GM13976 (cell line): Measurements from ENCODE around the gene KSR1.
"Not testable (repeated sequence)": the region's sequence is repeated elsewhere in the genome, so short reads cannot be mapped to it uniquely, and the experiment has no call there.

Experiments used
- DNase-seq: peaks from one replicate; pipeline ENCODE4 v3.0.0; 2012; ENCODE audit warnings: low spot score
- in situ Hi-C: fragments of 300-500 bp; cut with MboI; formaldehyde crosslinking; loops from one replicate; pipeline ENCODE4 v1.12.0; 2022; ENCODE audit warnings: low sequenced_read_pairs, mixed read lengths, inconsistent platforms; ENCODE audit not compliant: unreplicated experiment
- TF ChIP-seq, protein P1 (sequence below): IDR thresholded peaks from 2 replicates; pipeline ENCODE4 v1.5.1; 2012; ENCODE audit warnings: borderline replicate concordance, mild to moderate bottlenecking; ENCODE audit not compliant: insufficient read depth; ENCODE audit errors: extremely low read depth, missing control alignments, control extremely low read depth

Gene KSR1

DNA sequence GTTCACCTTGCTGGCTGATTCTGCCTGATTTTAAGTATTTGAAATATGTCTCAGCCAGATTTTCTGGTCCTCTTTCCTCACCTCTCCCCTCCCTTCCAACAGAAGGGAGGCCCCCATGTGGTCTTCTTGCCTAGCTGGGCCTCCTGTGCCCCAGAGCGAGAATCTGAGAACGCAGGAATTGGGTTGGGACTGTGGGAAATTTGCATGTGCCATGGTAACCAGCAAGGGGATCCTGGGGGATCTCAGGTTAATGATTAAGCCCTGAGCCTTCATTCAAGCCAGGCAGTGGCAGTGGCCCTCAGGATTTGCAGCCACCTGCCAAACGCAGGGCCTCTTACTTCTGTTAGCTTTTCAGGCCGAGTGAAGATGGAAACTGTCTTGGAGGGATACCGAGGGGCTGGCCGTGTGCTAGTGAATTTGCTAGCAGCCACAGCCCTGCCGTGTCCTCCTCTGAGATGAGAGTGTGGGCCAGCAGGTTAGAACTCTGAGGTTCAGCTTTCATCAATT, 40.2 kb downstream of the KSR1 start:
- in situ Hi-C loops, result loop anchor here (10.0 kb wide), 2 partner anchors 58 to 102 kb away; no protein-coding TSS in a partner anchor
- TF ChIP-seq, protein P1, sequence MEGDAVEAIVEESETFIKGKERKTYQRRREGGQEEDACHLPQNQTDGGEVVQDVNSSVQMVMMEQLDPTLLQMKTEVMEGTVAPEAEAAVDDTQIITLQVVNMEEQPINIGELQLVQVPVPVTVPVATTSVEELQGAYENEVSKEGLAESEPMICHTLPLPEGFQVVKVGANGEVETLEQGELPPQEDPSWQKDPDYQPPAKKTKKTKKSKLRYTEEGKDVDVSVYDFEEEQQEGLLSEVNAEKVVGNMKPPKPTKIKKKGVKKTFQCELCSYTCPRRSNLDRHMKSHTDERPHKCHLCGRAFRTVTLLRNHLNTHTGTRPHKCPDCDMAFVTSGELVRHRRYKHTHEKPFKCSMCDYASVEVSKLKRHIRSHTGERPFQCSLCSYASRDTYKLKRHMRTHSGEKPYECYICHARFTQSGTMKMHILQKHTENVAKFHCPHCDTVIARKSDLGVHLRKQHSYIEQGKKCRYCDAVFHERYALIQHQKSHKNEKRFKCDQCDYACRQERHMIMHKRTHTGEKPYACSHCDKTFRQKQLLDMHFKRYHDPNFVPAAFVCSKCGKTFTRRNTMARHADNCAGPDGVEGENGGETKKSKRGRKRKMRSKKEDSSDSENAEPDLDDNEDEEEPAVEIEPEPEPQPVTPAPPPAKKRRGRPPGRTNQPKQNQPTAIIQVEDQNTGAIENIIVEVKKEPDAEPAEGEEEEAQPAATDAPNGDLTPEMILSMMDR, result no peak
- no peak for DNase-seq

DNA sequence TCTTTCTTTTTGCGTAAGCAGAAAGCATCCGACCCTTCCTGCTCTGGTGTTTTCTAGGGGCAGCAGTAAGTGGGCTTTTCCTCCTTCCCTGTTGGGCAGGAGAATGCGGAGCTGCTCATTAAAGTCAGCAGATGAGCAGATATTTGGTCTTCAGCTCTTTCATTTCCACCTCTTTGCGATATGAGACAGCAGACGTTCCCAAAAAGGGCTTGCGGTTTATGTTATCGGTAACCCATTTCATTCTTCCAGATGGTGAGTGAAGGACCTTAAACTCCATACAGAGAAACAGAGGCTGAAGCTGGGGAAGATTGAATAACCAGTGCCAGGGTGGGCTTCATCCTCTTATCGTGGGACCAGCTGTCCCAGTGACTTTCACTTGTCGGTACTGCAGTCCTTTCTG, 40.7 kb downstream of the KSR1 start:
- DNase-seq, result no peak
- in situ Hi-C loops, result loop anchor here (10.0 kb wide), 2 partner anchors 58 to 102 kb away; no protein-coding TSS in a partner anchor
- TF ChIP-seq, protein P1, result no peak

DNA sequence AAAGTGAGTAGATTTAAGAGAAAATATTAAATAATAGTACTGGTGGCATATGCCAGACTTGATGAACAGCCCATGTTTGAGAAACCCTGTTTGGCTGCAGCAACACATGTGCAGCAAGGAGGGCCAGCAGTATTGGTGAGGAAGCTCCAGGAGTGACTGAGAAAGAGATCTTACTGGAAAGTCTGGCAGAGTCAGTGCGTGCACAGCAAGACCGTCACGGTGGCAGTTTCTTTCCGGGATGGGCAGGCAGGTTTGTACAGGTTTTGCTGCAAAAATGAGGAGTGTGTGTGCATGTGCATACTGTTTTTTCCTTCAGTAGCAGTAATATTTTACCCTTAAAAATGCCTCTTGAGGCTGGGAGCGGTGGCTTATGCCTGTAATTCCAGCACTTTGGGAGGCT, 41.4 kb downstream of the KSR1 start:
- in situ Hi-C loops, result loop anchor here (10.0 kb wide), 2 partner anchors 57 to 103 kb away; no protein-coding TSS in a partner anchor
- TF ChIP-seq, protein P1, result no peak
- DNase-seq, result no peak

DNA sequence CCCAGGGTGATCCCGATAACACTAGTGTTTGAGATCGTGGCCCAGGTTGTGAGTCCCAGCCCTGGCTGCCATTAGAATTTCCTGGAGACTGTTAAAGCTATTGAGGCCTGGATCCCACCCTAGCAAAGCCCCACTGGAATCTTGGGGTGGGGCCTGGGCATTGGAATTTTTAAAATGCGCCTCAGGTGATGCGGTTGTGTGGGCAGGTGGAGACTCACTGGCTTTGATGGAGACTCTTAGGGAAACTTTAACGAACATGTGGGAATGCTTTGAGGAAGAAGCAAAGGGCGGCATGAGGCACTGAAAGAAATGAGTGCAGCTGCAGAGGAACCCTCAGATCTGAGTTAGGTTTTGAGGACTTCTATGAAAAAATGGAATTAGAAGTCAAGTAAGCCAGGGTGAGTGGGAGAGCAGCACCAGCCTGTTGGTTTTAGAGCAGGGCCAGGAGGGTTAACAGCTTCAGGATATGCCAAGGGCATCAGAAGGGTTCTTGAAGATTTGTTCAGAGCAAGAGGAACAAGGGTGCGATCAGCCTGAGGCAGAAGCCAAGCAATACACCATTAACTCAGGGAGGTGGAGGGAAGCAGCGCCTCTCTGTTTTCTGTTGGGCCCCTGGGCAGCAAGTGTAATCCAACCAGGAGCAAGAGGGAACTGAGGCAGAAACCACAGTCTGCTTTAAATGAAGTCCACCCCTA, 42.5 kb downstream of the KSR1 start:
- TF ChIP-seq, protein P1, result no peak
- DNase-seq, result no peak
- in situ Hi-C loops, result loop anchor here (10.0 kb wide), 2 partner anchors 56 to 104 kb away; no protein-coding TSS in a partner anchor

DNA sequence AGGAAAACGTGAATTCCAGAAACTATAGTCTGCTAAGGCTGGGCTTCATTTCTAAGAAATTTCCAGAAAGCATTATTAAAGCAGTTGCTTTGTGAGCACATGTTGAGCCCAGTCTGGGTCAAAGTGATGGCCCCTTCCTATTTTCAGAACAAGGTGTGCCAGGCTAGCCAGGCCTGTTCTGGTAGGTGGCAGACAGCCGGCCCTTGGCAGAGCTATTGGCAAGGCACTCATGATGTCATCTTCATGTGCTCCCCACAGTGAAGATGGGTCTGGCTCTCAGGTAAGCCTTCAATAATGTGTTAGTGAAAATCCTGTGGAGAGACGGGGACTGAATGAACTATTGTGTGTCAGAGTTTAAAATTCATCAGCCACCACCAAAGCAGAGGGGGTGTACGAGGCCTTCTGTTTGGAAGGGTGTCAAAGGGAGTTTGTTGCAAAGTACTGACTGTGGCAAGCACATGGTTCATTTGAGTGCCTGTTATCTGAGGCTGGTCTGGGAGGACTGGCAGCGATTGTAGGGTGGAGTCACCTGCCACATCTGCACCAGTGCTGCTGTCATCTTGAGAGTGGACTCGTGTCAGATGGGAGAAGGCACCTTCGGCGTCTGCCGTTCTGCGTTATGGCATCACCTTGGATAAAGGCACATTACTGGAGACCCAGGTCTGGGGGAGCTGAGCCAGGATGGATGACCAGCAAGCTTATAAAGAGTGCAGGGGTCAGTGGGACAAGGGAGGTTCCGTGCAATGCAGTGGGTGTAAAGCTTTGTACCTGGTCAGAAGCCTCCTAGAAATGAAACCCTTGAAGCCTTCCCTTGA, 43.4 kb downstream of the KSR1 start:
- no peak for DNase-seq
- in situ Hi-C loops, result loop anchor here (10.0 kb wide), 2 partner anchors 55 to 105 kb away; no protein-coding TSS in a partner anchor
- TF ChIP-seq, protein P1, result no peak

DNA sequence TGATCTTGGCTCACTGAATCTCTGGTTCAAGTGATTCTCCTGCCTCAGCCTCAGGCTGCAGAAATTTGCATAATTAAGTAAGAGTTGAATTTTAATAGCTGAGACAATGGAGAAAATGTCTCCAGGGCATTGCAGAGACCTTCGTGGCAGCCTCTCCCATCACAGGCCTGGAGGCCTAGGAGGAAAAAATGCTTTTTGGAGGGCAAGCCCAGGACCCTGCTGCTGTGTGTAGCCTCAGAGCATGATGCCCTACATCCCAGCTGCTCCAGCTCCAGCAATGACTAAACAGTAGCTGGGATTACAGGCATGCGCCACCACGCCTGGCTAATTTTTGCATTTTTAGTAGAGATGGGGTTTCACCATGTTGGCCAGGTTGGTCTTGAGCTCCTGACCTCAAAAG, 45.1 kb downstream of the KSR1 start:
- DNase-seq, in situ Hi-C loops: not testable (repeated sequence)
